Stomach smooth muscle (tissue), 2 donors: ENCODE results near the gene CILP.
A peak's percentile ranks its signal among the peaks of the same experiment; 100 is the strongest.

Experiments
- H3K27ac ChIP-seq: one replicate; pipeline ENCODE4 v1.7.0; 2013; ENCODE audit warnings: mild to moderate bottlenecking, low read length, inconsistent platforms
- H3K27me3 ChIP-seq, 2 donors: one replicate each; pipeline ENCODE4 v1.7.0; 2013; ENCODE audit warnings: low read length in 2 of 2; ENCODE audit not compliant: insufficient read depth in 2 of 2, control insufficient read depth in 1 of 2
- H3K36me3 ChIP-seq, 2 donors: one replicate each; pipeline ENCODE4 v1.7.0; 2013; ENCODE audit warnings: low read length in 2 of 2; ENCODE audit not compliant: control insufficient read depth in 2 of 2, insufficient read depth in 2 of 2
- H3K4me1 ChIP-seq: one replicate; pipeline ENCODE4 v1.7.0; 2013; ENCODE audit warnings: low read length; ENCODE audit not compliant: control insufficient read depth, insufficient read depth
- H3K4me3 ChIP-seq, 2 donors: one replicate each; pipeline ENCODE4 v1.7.0; 2013; ENCODE audit warnings: low read length in 2 of 2
- H3K9ac ChIP-seq, 2 donors: one replicate each; pipeline ENCODE4 v1.7.0; 2013; ENCODE audit warnings: low read length in 2 of 2, mild to moderate bottlenecking in 1 of 2
- H3K9me3 ChIP-seq, 2 donors: one replicate each; pipeline ENCODE4 v1.7.0; 2013; ENCODE audit warnings: low read length in 2 of 2; ENCODE audit not compliant: control insufficient read depth in 2 of 2
- donor health status: healthy.
- donor health status: Pancreatic carcinoma.

Gene CILP

GRCh38 chr15:65221697-65222096 is 10.4 kb upstream of the CILP start:
- H3K27ac ChIP-seq, result no peak overlapping the region
- H3K9me3 ChIP-seq, result no peaks in the 10 kb centered on the region

GRCh38 chr15:65219137-65219536 is 7.9 kb upstream of the CILP start:
- H3K27ac ChIP-seq, result no peak overlapping the region
- H3K9ac ChIP-seq, result no peak overlapping the region
- no peaks in the 10 kb centered on the region for H3K36me3 ChIP-seq
- H3K4me3 ChIP-seq, result no peak overlapping the region
- no peaks in the 10 kb centered on the region for H3K9me3 ChIP-seq
- no peaks in the 10 kb centered on the region for H3K4me1 ChIP-seq
- no peaks in the 10 kb centered on the region for H3K27me3 ChIP-seq

More at GRCh38 chr15:65221697-65222096, 10.4 kb upstream of the CILP start:
- H3K9ac ChIP-seq, result no peak overlapping the region
- no peak overlapping the region for H3K4me3 ChIP-seq
- H3K4me1 ChIP-seq, result no peaks in the 10 kb centered on the region
- no peaks in the 10 kb centered on the region for H3K27me3 ChIP-seq
- H3K36me3 ChIP-seq, result no peaks in the 10 kb centered on the region

DNA sequence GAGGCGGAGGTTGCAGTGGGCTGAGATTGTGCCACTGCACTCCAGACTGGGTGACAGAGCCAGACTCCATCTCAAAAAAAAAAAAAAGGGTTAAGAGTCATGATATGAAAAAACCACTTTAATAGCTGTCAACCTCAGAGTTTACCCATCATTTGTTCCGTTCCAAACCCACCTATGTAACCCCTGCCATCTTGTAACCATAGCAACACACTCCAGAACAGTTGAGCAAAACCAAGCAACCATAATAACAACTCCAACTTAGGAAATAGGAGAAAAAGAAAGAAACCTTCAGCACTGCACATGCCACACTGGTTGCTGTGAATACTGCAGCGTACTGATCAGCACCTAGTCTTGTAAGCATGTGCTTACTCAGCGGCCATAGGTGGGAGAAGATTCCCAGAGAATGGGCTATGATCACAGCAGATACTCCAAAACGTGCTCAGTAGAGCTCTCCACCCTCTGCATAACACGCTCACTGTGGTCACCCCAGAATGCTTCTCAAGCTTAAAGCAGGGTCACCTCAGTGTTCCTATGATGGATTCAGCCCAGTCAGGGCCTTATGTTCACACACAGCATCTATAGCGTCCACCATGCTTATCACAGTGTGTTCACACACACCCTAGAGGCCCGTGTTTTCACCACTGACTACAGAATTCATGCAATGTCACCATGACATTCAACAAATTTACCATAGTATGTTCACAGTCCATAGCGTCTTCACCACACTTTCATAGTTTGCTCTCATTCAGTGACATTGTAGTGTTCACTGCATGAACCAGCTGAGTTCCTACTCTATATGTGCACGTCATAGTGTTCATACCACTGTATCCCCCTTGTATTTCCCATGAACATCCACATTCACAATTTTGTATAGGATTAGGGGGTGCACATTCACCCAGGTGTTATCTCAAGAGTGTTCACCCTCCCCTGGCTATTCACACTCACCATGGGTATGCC is 6.5 kb upstream of the CILP start:
- Histone ChIP-seq H3K36me3 (no peaks in the 10 kb centered on the region), H3K9ac (no peak overlapping the region), H3K27ac (no peak overlapping the region), H3K27me3 (no peaks in the 10 kb centered on the region), H3K4me3 (no peak overlapping the region), H3K9me3 (no peaks in the 10 kb centered on the region), H3K4me1 (no peaks in the 10 kb centered on the region)

DNA sequence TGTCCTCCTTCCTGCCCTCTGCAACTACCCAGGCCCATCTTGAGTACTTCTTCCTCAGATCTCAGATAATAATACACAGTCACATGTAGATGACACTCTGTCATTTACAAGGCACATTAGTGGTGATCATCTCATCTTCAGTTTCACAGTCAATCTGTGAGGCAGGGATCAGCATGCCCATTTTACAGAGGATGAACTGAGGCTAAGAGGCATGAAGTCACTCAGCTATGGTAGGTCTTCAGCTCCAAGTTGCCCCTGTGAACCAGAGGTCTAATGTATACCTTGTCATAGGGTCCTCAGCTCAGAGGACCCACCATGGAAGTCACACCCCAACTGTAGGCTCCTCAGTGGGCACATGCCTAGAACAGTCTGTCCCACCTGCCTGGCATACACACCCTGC is 4.2 kb upstream of the CILP start:
- H3K27ac ChIP-seq, result no peak overlapping the region
- no peak overlapping the region for H3K9ac ChIP-seq
- no peak overlapping the region for H3K4me3 ChIP-seq
- no peaks in the 10 kb centered on the region for H3K36me3 ChIP-seq
- H3K9me3 ChIP-seq, result no peaks in the 10 kb centered on the region
- peaks cover 17% of the 10 kb centered on the region for H3K4me1 ChIP-seq
- no peaks in the 10 kb centered on the region for H3K27me3 ChIP-seq

DNA sequence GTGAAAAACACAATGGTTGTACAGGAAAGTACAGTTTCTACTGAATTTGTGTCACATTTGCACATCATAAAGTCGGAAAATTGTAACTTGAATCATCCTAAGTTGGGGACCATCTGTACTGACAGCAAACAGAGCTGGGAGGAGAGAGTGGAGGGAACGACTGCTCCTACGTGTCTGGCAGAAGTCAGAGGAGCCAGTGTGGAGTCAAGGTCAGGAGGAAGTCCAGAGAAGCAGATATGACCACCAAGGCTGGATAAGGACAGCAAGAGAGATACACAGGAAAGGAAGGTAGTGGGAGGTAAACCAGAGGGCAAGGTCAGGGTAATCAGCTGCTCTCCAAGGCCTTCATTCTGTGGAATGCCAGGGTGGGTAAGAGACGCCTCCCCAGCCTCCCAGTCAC is 2.7 kb upstream of the CILP start:
- no peaks in the 10 kb centered on the region for H3K9me3 ChIP-seq
- H3K27me3 ChIP-seq, result no peaks in the 10 kb centered on the region
- H3K27ac ChIP-seq, result no peak overlapping the region
- H3K4me1 ChIP-seq, result peaks cover 25% of the 10 kb centered on the region
- no peak overlapping the region for H3K4me3 ChIP-seq
- no peak overlapping the region for H3K9ac ChIP-seq
- no peaks in the 10 kb centered on the region for H3K36me3 ChIP-seq

DNA sequence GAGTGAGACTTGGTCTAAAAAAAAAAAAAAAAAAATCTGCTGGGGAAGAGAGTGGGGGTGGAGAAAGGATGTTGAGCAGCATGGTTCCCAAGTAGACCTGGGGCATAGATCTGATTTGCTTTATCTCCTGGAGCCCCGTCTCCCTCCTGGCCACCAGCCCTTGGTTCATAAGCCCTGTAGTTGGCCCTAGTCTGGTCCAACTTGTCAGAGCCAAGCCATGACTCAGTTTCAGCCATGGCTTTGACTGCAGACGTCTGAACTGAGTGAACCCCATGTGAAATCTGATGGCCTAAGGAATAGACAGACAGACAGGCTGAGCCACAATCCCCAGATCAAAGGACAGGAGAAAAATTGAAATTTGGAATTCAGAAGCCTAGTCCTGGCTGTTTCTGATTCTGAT is 2.0 kb upstream of the CILP start:
- Histone ChIP-seq H3K36me3 (no peaks in the 10 kb centered on the region), H3K4me1 (peaks cover 25% of the 10 kb centered on the region), H3K27ac (no peak overlapping the region), H3K27me3 (no peaks in the 10 kb centered on the region), H3K4me3 (no peak overlapping the region), H3K9me3 (no peaks in the 10 kb centered on the region), H3K9ac (no peak overlapping the region)

DNA sequence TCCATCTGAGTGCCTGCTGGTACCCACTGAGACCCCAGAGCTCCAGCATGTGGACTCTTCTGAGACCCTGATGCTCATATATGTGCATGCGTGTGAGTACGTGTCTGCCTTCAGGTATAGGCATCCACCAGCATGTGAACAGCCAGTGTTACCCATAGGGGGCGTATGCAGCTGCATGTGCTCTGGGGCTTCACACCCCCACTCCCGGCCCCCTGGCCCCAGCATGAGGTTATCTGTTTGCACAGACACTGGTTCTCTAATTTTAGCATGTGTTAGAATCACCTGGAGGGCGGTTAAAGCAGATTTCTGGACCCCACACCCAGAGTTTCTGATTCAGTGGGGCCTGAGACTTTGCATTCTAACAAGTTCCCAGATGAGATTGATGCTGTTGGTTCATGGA is 824 bp upstream of the CILP start:
- Histone ChIP-seq H3K27ac (no peak overlapping the region), H3K36me3 (no peaks in the 10 kb centered on the region)

DNA sequence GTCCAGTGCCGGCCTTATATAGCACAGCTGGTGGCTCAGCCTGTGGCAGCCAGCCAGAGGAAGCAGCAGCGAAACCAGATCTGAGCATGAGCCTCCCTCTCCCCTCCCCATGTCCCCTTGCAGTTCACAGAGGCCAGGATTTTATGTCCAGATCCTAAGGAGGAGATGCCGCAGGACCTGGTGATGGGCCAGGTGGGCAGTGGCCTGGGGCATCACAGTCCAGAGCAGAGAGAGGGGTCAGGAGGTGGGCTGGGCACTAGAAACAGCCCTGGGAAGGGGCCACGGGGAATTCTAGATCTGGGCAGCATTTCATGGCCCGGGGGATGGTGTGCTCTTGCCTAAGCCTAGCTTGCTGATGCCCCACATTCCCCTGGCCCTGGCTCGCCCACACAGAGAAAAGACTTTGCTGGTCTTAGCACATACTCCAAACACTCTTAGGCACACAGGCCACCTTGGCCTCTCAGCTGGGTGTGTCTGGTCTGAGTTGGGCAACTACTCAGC is 259 bp upstream of the CILP start:
- Histone ChIP-seq H3K36me3 (no peaks in the 10 kb centered on the region), H3K27ac (no peak overlapping the region), H3K9ac (peak overlapping the region in 1 of 2 donors; percentile 21), H3K9me3 (no peaks in the 10 kb centered on the region), H3K27me3 (no peaks in the 10 kb centered on the region), H3K4me3 (peak overlapping the region in 1 of 2 donors; percentile 35), H3K4me1 (peaks cover 35% of the 10 kb centered on the region)

More for the DNA sequence above, 824 bp upstream of the CILP start:
- H3K4me3 ChIP-seq, result no peak overlapping the region
- no peak overlapping the region for H3K9ac ChIP-seq
- H3K27me3 ChIP-seq, result no peaks in the 10 kb centered on the region
- no peaks in the 10 kb centered on the region for H3K9me3 ChIP-seq
- H3K4me1 ChIP-seq, result peaks cover 29% of the 10 kb centered on the region

DNA sequence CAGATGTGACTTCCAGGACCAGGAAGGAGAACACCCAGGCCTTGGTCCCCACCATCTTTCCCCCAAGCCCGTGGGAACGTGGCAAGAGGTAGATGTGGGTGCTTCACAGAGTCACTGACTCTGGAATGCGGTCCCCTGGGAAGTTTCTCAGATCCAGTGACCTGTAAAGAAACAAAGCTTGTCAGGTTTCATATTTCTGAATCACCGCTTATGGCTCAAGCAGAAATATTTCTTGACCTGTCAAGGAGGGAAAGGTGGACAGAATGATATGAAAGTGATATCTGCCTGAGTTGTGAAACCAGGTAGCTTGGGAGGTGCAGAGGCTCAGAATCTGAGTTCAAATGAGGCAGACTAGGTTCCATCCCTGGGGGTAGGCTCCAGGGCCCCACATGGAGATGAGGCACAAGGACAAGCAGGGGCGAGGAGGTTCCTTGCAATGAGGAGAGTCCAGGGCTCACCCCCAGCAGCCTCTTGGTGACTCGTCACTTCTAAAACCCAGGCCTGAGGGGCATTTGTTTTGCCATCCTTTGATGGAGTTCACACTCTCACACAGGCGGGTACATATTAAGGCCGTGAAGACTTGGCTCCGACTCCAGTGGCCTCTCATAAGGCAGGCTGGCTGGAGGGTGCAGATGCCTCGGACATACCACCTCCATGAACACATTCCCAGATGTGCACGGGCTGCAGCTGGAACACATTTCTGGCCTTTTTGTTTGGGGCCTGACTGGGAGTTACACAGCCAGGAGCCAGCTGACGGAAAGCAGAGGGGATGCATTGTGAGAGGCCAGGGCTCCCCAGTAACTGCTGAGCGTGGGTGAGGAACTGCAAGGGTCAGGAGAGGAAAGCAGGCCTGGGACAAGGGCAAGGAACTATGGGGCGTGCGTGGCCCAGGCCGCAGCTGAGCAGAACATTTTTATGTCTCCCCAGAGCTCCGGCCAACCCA is 1.3 kb downstream of the CILP start:
- H3K36me3 ChIP-seq, result no peaks in the 10 kb centered on the region
- H3K27me3 ChIP-seq, result no peaks in the 10 kb centered on the region
- H3K4me1 ChIP-seq, result peaks cover 40% of the 10 kb centered on the region
- H3K9me3 ChIP-seq, result no peaks in the 10 kb centered on the region
- H3K27ac ChIP-seq, result no peak overlapping the region
- H3K9ac ChIP-seq, result no peak overlapping the region
- H3K4me3 ChIP-seq, result no peak overlapping the region

DNA sequence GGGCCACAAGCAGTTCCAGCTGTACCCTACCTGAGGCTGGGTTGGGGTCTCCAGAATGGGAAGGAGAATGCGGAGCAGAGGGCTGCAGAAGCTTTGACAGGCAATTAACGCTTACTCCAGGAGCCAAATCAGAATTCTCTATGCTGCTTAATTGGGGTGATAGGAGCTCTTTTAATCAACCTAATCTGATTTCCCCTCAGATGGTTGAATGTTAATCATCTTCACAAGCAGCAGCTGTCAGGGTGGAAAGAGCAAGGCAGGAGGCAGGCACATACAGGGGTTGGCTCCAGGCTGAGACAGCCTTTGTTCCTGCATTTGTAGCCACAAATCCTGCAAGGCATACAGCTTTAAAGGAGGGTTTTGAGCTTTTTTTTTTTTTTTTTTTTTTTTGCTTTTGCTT is 2.6 kb downstream of the CILP start:
- Histone ChIP-seq H3K4me1 (peaks cover 40% of the 10 kb centered on the region), H3K4me3 (no peak overlapping the region), H3K27me3 (no peaks in the 10 kb centered on the region), H3K9ac (no peak overlapping the region), H3K36me3 (no peaks in the 10 kb centered on the region), H3K27ac (no peak overlapping the region), H3K9me3 (no peaks in the 10 kb centered on the region)
